ENCODE data around the gene BCAR3.

DNA sequence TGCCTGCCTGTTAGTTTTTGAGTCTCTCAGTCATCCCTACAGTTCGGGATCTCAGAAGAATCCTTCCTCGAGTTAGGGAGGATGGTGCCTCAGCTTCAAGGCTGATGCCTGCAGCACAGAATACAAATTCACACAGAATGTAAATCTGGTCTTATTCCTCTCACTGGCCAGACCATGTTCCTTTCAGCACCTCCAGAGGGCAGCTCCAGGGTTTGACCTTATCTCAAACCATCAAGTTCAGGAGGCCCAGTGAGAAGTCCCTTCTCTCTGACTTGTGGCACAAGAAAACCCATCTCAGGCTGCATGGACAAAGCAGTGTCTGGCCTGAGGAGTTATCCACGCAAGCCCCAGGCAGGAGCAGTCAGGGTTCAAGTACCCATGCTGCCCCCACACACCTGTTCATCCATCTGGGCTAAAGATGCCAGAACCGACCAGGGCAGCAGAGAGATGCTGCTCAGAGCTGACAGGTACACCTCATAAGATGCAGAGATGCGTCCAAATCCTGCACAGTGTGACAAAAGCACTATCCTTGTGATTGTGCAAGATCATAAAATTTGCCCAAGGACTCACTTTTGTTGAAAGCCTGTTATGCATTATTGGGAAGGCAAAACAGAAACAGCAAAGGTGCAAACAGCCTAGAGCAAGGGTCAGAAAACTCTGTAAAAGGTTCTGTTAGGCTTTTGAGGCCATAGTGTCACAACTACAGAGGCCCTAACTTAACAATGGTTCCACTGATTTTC is 49.8 kb downstream of the BCAR3 start:
- TF ChIP-seq ZNF274 (IDR thresholded peaks at IDR 0.05; ENCODE audit: low read depth, low read length) (no peak), YY1 (IDR thresholded peaks at IDR 0.05; ENCODE audit: insufficient read depth, insufficient read length) (no peak)

Measured in NT2/D1 (cell line).